HG02884 (cell line): ENCODE data around the gene UBA3.

ENCODE experiments used
- ATAC-seq: cut with Tn5 transposase; IDR thresholded peaks from one replicate; pipeline ENCODE4 v1.9.1; 2021; ENCODE audit warnings: mild to moderate bottlenecking, moderate library complexity; ENCODE audit not compliant: unreplicated experiment

Gene UBA3

GRCh38 chr3:69080233-69080920 lies at the start of gene UBA3:
UBA3 (minus strand) TSS chr3:69080365; CDS start chr3:69080353, 12 bp downstream.
- peak; percentile 30 for ATAC-seq

- ATAC-seq = no peak
Measured at GRCh38 chr3:69129531-69129930, 49.4 kb upstream of the UBA3 start.

GRCh38 chr3:69128509-69128908 lies 48.3 kb upstream of the UBA3 start:
- no peak for ATAC-seq

- ATAC-seq = no peak
Measured at GRCh38 chr3:69126999-69127398, 46.8 kb upstream of the UBA3 start.

GRCh38 chr3:69126216-69126615 lies 46.1 kb upstream of the UBA3 start:
- no peak for ATAC-seq

- ATAC-seq = no peak
Measured at GRCh38 chr3:69122403-69122802, 42.2 kb upstream of the UBA3 start, which contains the start of gene LMOD3. LMOD3 (minus strand) TSS chr3:69122595; CDS start chr3:69122386, 209 bp downstream.

- no peak for ATAC-seq
Measured at GRCh38 chr3:69121950-69122349, 41.8 kb upstream of the UBA3 start.

GRCh38 chr3:69121513-69121912 lies 41.3 kb upstream of the UBA3 start:
- ATAC-seq = no peak

- ATAC-seq = peak; percentile 91
Measured at GRCh38 chr3:69120879-69121464, 40.8 kb upstream of the UBA3 start.

- ATAC-seq = no peak
Measured at GRCh38 chr3:69119681-69120080, 39.5 kb upstream of the UBA3 start.

- no peak for ATAC-seq
Measured at GRCh38 chr3:69119138-69119537, 39.0 kb upstream of the UBA3 start.

- no peak for ATAC-seq
Measured at GRCh38 chr3:69118555-69118954, 38.4 kb upstream of the UBA3 start.

- ATAC-seq = no peak
Measured at GRCh38 chr3:69116897-69117296, 36.7 kb upstream of the UBA3 start.

- ATAC-seq = no peak
Measured at GRCh38 chr3:69116162-69116561, 36.0 kb upstream of the UBA3 start.

GRCh38 chr3:69115731-69116130 lies 35.6 kb upstream of the UBA3 start:
- no peak for ATAC-seq

- no peak for ATAC-seq
Measured at GRCh38 chr3:69113536-69113935, 33.4 kb upstream of the UBA3 start.

- no peak for ATAC-seq
Measured at GRCh38 chr3:69110941-69111546, 30.9 kb upstream of the UBA3 start.

- ATAC-seq = no peak
Measured at GRCh38 chr3:69108811-69109210, 28.6 kb upstream of the UBA3 start.

GRCh38 chr3:69107841-69108240 lies 27.7 kb upstream of the UBA3 start:
- ATAC-seq = no peak

GRCh38 chr3:69105320-69105719 lies 25.2 kb upstream of the UBA3 start:
- no peak for ATAC-seq

- ATAC-seq = no peak
Measured at GRCh38 chr3:69104586-69104985, 24.4 kb upstream of the UBA3 start.

- no peak for ATAC-seq
Measured at GRCh38 chr3:69103123-69103522, 23.0 kb upstream of the UBA3 start.
